ENCODE data around the gene BCL2L13.

Gene BCL2L13

DNA sequence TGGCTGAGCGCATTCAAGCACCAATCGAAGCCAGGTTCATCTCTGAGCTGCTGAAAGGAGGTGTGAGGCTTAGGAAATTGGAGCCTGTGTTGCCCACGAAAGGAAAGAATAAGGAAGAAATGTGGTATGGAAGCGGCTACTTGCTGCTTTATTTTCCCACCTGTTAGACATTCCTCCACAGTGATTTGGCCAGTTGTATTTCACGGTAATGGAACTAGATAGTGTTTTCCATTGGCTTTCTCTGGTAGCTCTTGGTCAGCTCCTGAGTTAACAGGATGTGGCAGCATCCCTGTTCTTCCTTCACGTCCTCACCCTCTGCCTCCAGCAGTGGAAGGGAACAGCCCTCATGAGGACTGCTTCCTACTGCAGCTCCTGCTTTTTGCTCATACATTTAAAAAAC, 91.0 kb downstream of the BCL2L13 start:
- no peak overlapping the region for H4K8ac ChIP-seq (ENCODE audit: low read length)
- H3K27me3 ChIP-seq (ENCODE audit: control insufficient read depth in 1 of 2, insufficient read depth in 1 of 2, low read length in 2 of 2), result no peaks in the 10 kb centered on the region
- H3K36me3 ChIP-seq (ENCODE audit: control insufficient read depth in 1 of 2, insufficient read depth in 2 of 2, low read depth in 1 of 2, low read length in 2 of 2), result peaks cover 35 to 82% of the 10 kb centered on the region in 2 experiments
- no peak overlapping the region for H2BK12ac ChIP-seq (ENCODE audit: low read length in 2 of 2)
- 96% methylated on average over 5 of the region's 6 CpGs for WGBS
- H2BK5ac ChIP-seq (ENCODE audit: low read depth, low read length, poor library complexity, severe bottlenecking), result no peak overlapping the region
- no peak overlapping the region for H3K23ac ChIP-seq (ENCODE audit: low read length in 2 of 2)
- no peak overlapping the region for H3K4ac ChIP-seq (ENCODE audit: low read depth in 1 of 2, low read length in 2 of 2)
- peaks cover 28% of the 10 kb centered on the region for H3K79me1 ChIP-seq (replicated peaks; ENCODE audit: low read length, poor library complexity, severe bottlenecking)
- no peak overlapping the region for H3K4me3 ChIP-seq (ENCODE audit: insufficient read depth in 1 of 2, low read depth in 1 of 2, low read length in 2 of 2)
- no peak overlapping the region for H2BK15ac ChIP-seq (ENCODE audit: low read depth, poor library complexity, severe bottlenecking)
- H2AK5ac ChIP-seq (ENCODE audit: low read length, severe bottlenecking), result no peak overlapping the region
- H2BK120ac ChIP-seq (ENCODE audit: low read depth, low read length), result no peak overlapping the region
- H4K91ac ChIP-seq (ENCODE audit: low read length), result no peak overlapping the region
- peaks cover 12% of the 10 kb centered on the region for H3K4me1 ChIP-seq (ENCODE audit: control insufficient read depth, insufficient read depth, low read depth, low read length)
- no peak overlapping the region for H3K4me2 ChIP-seq (ENCODE audit: low read length, poor library complexity, severe bottlenecking)
- H2AFZ ChIP-seq (ENCODE audit: low read depth, low read length), result no peak overlapping the region
- no peak overlapping the region for H3K14ac ChIP-seq (ENCODE audit: low read length in 2 of 2)
- H3K9ac ChIP-seq (ENCODE audit: low read length), result no peak overlapping the region
- DNase-seq, result no peak
- H3K27ac ChIP-seq (ENCODE audit: low read length, poor library complexity, severe bottlenecking), result no peak overlapping the region
- H3K18ac ChIP-seq (ENCODE audit: low read depth in 1 of 2, low read length in 2 of 2), result no peak overlapping the region
- H3K9me3 ChIP-seq (ENCODE audit: control insufficient read depth, low read length), result no peaks in the 10 kb centered on the region

DNA sequence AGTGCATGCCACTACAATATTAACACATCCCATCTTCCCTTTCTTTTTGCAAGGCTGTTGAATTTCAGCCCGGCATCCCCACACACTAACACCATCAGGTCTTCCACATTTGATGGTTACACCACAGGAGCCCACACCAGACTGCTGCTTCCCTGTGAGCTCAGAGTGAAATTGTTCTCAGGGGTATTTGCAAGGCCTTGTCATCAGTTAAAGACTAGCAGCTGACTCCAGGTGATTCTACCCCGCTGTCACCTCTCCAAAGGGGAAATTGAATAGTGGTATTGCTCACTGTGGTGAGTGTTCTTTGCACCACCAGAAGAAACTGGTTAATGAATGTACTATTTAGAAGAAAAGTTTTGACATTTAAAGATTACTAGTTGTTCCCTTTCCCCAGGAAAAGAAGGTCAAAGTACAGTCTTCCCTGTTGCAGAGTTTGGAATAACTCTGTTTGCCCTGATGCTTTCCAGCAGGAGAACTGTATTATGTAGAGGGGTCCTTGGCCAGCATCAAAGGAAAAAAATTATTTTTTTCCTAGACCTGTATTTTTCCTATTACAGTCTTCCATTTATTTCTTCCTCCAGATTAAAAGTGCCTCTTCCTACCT, 93.8 kb downstream of the BCL2L13 start:
- peaks cover 25% of the 10 kb centered on the region for H3K79me1 ChIP-seq (replicated peaks; ENCODE audit: low read length, poor library complexity, severe bottlenecking)
- no peak overlapping the region for H3K4me2 ChIP-seq (ENCODE audit: low read length, poor library complexity, severe bottlenecking)
- H2BK15ac ChIP-seq (ENCODE audit: low read depth, poor library complexity, severe bottlenecking), result no peak overlapping the region
- H3K27ac ChIP-seq (ENCODE audit: low read length, poor library complexity, severe bottlenecking), result no peak overlapping the region
- H2AFZ ChIP-seq (ENCODE audit: low read depth, low read length), result no peak overlapping the region
- H2BK5ac ChIP-seq (ENCODE audit: low read depth, low read length, poor library complexity, severe bottlenecking), result no peak overlapping the region
- no peak overlapping the region for H2BK12ac ChIP-seq (ENCODE audit: low read length in 2 of 2)
- H2BK120ac ChIP-seq (ENCODE audit: low read depth, low read length), result no peak overlapping the region
- H3K4me3 ChIP-seq (ENCODE audit: insufficient read depth in 1 of 2, low read depth in 1 of 2, low read length in 2 of 2), result no peak overlapping the region
- H4K8ac ChIP-seq (ENCODE audit: low read length), result no peak overlapping the region
- H3K36me3 ChIP-seq (ENCODE audit: control insufficient read depth in 1 of 2, insufficient read depth in 2 of 2, low read depth in 1 of 2, low read length in 2 of 2), result peaks cover 33 to 84% of the 10 kb centered on the region in 2 experiments
- no peaks in the 10 kb centered on the region for H3K27me3 ChIP-seq (ENCODE audit: control insufficient read depth in 1 of 2, insufficient read depth in 1 of 2, low read length in 2 of 2)
- no peak overlapping the region for H3K4ac ChIP-seq (ENCODE audit: low read depth in 1 of 2, low read length in 2 of 2)
- no peak for DNase-seq
- H2AK5ac ChIP-seq (ENCODE audit: low read length, severe bottlenecking), result no peak overlapping the region
- no peak overlapping the region for H4K91ac ChIP-seq (ENCODE audit: low read length)
- H3K14ac ChIP-seq (ENCODE audit: low read length in 2 of 2), result no peak overlapping the region
- WGBS, result 93% methylated on average over 2 of the region's 2 CpGs
- no peaks in the 10 kb centered on the region for H3K9me3 ChIP-seq (ENCODE audit: control insufficient read depth, low read length)
- H3K18ac ChIP-seq (ENCODE audit: low read depth in 1 of 2, low read length in 2 of 2), result no peak overlapping the region
- no peak overlapping the region for H3K23ac ChIP-seq (ENCODE audit: low read length in 2 of 2)
- H3K9ac ChIP-seq (ENCODE audit: low read length), result no peak overlapping the region
- H3K4me1 ChIP-seq (ENCODE audit: control insufficient read depth, insufficient read depth, low read depth, low read length), result peaks cover under 1% of the 10 kb centered on the region

DNA sequence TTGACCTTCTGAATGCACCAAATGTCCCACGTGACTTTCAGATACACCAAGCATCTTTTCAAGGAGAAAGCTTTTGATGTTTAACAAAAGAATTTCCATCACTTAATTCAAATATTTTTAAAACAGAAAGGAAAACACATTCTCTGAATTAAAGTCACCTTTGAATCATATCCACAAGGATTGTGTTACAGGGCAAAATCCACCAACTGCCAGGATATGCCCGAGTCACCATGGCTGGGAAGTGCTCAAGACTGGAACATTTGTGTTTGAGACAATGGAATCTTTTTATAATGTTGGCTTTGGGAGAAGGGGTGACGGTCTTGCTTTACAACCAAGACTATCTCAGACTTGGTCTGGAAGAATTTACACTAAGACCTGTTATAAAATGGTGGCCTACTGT, 94.9 kb downstream of the BCL2L13 start:
- no peak overlapping the region for H3K4me2 ChIP-seq (ENCODE audit: low read length, poor library complexity, severe bottlenecking)
- no peaks in the 10 kb centered on the region for H3K9me3 ChIP-seq (ENCODE audit: control insufficient read depth, low read length)
- H3K23ac ChIP-seq (ENCODE audit: low read length in 2 of 2), result no peak overlapping the region
- DNase-seq, result no peak
- no peak overlapping the region for H2AFZ ChIP-seq (ENCODE audit: low read depth, low read length)
- 100% methylated on average over 2 of the region's 3 CpGs for WGBS
- H2BK120ac ChIP-seq (ENCODE audit: low read depth, low read length), result no peak overlapping the region
- peaks cover 15% of the 10 kb centered on the region for H3K79me1 ChIP-seq (replicated peaks; ENCODE audit: low read length, poor library complexity, severe bottlenecking)
- H3K36me3 ChIP-seq (ENCODE audit: control insufficient read depth in 1 of 2, insufficient read depth in 2 of 2, low read depth in 1 of 2, low read length in 2 of 2), result peaks cover 32 to 83% of the 10 kb centered on the region in 2 experiments
- no peak overlapping the region for H2BK15ac ChIP-seq (ENCODE audit: low read depth, poor library complexity, severe bottlenecking)
- H4K91ac ChIP-seq (ENCODE audit: low read length), result no peak overlapping the region
- no peak overlapping the region for H3K14ac ChIP-seq (ENCODE audit: low read length in 2 of 2)
- no peak overlapping the region for H3K4ac ChIP-seq (ENCODE audit: low read depth in 1 of 2, low read length in 2 of 2)
- H3K4me3 ChIP-seq (ENCODE audit: insufficient read depth in 1 of 2, low read depth in 1 of 2, low read length in 2 of 2), result no peak overlapping the region
- no peak overlapping the region for H3K18ac ChIP-seq (ENCODE audit: low read depth in 1 of 2, low read length in 2 of 2)
- H2BK5ac ChIP-seq (ENCODE audit: low read depth, low read length, poor library complexity, severe bottlenecking), result no peak overlapping the region
- no peak overlapping the region for H2AK5ac ChIP-seq (ENCODE audit: low read length, severe bottlenecking)
- H3K4me1 ChIP-seq (ENCODE audit: control insufficient read depth, insufficient read depth, low read depth, low read length), result no peaks in the 10 kb centered on the region
- H4K8ac ChIP-seq (ENCODE audit: low read length), result no peak overlapping the region
- no peak overlapping the region for H3K27ac ChIP-seq (ENCODE audit: low read length, poor library complexity, severe bottlenecking)
- H3K9ac ChIP-seq (ENCODE audit: low read length), result peak overlapping the region; percentile 13
- no peaks in the 10 kb centered on the region for H3K27me3 ChIP-seq (ENCODE audit: control insufficient read depth in 1 of 2, insufficient read depth in 1 of 2, low read length in 2 of 2)
- H2BK12ac ChIP-seq (ENCODE audit: low read length in 2 of 2), result no peak overlapping the region

DNA sequence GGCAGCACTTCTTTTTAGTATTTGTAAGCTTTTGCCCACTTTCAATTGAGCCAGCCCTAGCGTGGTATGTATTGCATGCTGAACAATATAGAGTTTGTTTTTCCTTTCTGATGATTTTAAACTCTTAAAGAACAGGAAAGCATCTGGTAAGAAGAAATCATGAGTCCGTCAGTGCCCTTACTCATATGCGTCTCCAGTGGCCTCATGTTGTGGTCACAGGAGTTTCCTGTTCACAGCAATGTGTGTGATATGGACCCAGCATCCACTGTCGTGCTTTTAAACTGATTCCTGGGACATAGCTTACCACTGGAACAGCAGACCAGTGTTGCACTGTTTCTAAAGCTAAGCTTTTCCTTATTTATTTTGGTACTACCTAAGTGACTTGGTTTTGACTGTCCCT, 95.6 kb downstream of the BCL2L13 start:
- no peak overlapping the region for H2BK120ac ChIP-seq (ENCODE audit: low read depth, low read length)
- DNase-seq, result peak; percentile 61
- H3K23ac ChIP-seq (ENCODE audit: low read length in 2 of 2), result no peak overlapping the region

More for the DNA sequence above, 95.6 kb downstream of the BCL2L13 start:
- H3K36me3 ChIP-seq (ENCODE audit: control insufficient read depth in 1 of 2, insufficient read depth in 2 of 2, low read depth in 1 of 2, low read length in 2 of 2), result peaks cover 39 to 82% of the 10 kb centered on the region in 2 experiments
- H2BK12ac ChIP-seq (ENCODE audit: low read length in 2 of 2), result no peak overlapping the region
- H3K9ac ChIP-seq (ENCODE audit: low read length), result peak overlapping the region; percentile 13
- no peaks in the 10 kb centered on the region for H3K4me1 ChIP-seq (ENCODE audit: control insufficient read depth, insufficient read depth, low read depth, low read length)
- H4K91ac ChIP-seq (ENCODE audit: low read length), result no peak overlapping the region
- H3K4ac ChIP-seq (ENCODE audit: low read depth in 1 of 2, low read length in 2 of 2), result no peak overlapping the region
- no peak overlapping the region for H4K8ac ChIP-seq (ENCODE audit: low read length)
- H2BK5ac ChIP-seq (ENCODE audit: low read depth, low read length, poor library complexity, severe bottlenecking), result no peak overlapping the region
- no peak overlapping the region for H3K27ac ChIP-seq (ENCODE audit: low read length, poor library complexity, severe bottlenecking)
- 52% methylated on average over 4 of the region's 4 CpGs for WGBS
- H3K14ac ChIP-seq (ENCODE audit: low read length in 2 of 2), result no peak overlapping the region
- H3K4me3 ChIP-seq (ENCODE audit: insufficient read depth in 1 of 2, low read depth in 1 of 2, low read length in 2 of 2), result no peak overlapping the region
- H2AFZ ChIP-seq (ENCODE audit: low read depth, low read length), result no peak overlapping the region
- no peak overlapping the region for H2AK5ac ChIP-seq (ENCODE audit: low read length, severe bottlenecking)
- peaks cover 15% of the 10 kb centered on the region for H3K79me1 ChIP-seq (replicated peaks; ENCODE audit: low read length, poor library complexity, severe bottlenecking)
- H3K9me3 ChIP-seq (ENCODE audit: control insufficient read depth, low read length), result no peaks in the 10 kb centered on the region
- H3K27me3 ChIP-seq (ENCODE audit: control insufficient read depth in 1 of 2, insufficient read depth in 1 of 2, low read length in 2 of 2), result no peaks in the 10 kb centered on the region
- H3K4me2 ChIP-seq (ENCODE audit: low read length, poor library complexity, severe bottlenecking), result no peak overlapping the region
- H3K18ac ChIP-seq (ENCODE audit: low read depth in 1 of 2, low read length in 2 of 2), result no peak overlapping the region
- no peak overlapping the region for H2BK15ac ChIP-seq (ENCODE audit: low read depth, poor library complexity, severe bottlenecking)
